ENCODE results near the gene DESI1. TPM values are rescaled to one million over a fixed set of nuclear protein-coding genes. Genes with fewer than 3 reads are reported as not detected.

DESI1 gene
- polyA plus RNA-seq, 1 of the 3 experiments (the other 2 are of a cell fraction), result 8.2 TPM

DNA sequence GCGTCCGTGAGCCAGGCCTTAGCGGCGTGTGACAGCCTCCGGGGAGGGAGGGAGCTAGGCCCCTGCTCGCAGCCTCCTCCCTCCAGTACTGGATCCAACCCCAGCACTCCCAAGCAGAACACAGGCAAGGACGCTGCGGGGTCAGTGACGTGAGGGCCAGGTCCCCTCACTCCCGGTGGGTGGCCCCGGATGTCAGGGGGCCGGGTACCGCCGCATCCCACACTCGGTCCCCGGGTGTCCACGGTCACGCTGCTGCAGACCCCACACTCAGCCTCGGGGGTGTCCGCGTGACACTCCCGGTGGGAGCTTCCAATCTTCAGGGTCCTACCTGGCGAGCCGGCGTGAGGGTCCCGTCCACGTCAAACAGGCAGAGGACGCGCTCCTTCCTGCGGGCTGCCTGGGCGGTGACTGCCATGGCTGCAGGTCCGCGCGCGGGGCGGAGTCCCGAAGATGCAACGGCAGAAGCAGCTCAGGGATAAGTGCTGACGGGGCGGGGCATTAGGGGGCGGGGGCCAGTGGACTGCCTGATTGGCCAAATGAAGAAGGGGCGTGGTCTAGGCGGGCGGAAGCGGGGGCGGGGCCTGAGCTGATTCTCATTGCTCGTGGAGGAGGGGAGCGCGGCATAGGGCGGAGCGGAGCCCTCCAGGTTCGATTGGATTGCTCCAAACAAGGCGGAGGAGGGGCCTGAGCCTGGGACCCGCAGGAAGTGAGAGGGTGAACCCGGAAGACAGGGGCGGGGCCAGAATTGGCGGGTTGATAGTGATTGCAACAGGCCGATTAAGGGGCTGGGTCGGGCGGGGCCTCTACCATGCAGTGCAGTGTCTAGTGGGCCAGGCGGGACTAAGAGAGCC, 31.2 kb downstream of the DESI1 start, which contains the start of gene PMM1:
Gene PMM1, minus strand, starts transcription at position 450 of the 851 bp plus-strand sequence. Its CDS starts 35 bp downstream, at position 415.
- TF ChIP-seq RAD21 (IDR thresholded peaks at IDR 0.05; ENCODE audit: low read length), result no peak
- no peak for TF ChIP-seq TEAD4 (IDR thresholded peaks at IDR 0.05; ENCODE audit: borderline replicate concordance, insufficient read depth)
- peak; percentile 64; the same call in 1 of the 2 replicates for TF ChIP-seq TAF1 (IDR thresholded peaks at IDR 0.05; ENCODE audit: borderline replicate concordance, low read depth, low read length)
- TF ChIP-seq CHD2 (IDR thresholded peaks at IDR 0.05; ENCODE audit: low read length, partially characterized antibody), result peak; percentile 50
- no peak for TF ChIP-seq YY1 (IDR thresholded peaks at IDR 0.05; ENCODE audit: low read depth)
- TF ChIP-seq ELF1 (IDR thresholded peaks at IDR 0.05), result peak; percentile 77
- 0 out of 2 replicates have a peak, but pooled peaks have one; percentile 30 for TF ChIP-seq POLR2AphosphoS5 (IDR thresholded peaks at IDR 0.05; ENCODE audit: low read depth, low read length)
- TF ChIP-seq, protein P1, sequence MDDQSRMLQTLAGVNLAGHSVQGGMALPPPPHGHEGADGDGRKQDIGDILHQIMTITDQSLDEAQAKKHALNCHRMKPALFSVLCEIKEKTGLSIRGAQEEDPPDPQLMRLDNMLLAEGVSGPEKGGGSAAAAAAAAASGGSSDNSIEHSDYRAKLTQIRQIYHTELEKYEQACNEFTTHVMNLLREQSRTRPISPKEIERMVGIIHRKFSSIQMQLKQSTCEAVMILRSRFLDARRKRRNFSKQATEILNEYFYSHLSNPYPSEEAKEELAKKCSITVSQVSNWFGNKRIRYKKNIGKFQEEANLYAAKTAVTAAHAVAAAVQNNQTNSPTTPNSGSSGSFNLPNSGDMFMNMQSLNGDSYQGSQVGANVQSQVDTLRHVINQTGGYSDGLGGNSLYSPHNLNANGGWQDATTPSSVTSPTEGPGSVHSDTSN (IDR thresholded peaks at IDR 0.05), result 0 out of 2 replicates have a peak, but pooled peaks have one; percentile 5
- peak; percentile 59 for TF ChIP-seq MXI1 (IDR thresholded peaks at IDR 0.05; ENCODE audit: low read depth, low read length)
- peak; percentile 64 for TF ChIP-seq GABPA (IDR thresholded peaks at IDR 0.05; ENCODE audit: low read depth)
- H3K9ac ChIP-seq, result peak within 1 kb of the TSS; percentile 69
- H3K4me1 ChIP-seq (ENCODE audit: control insufficient read depth in 1 of 2, insufficient read depth in 2 of 2, low read depth in 1 of 2, low read length in 1 of 2), result peaks cover 0 to 5% of the 10 kb centered on the region in 2 experiments; a peak in 1 of 4 replicates
- H3K9me2 ChIP-seq, result no peaks in the 10 kb centered on the region
- peak within 1 kb of the TSS; percentile 82 for H3K4me2 ChIP-seq
- peak within 1 kb of the TSS; percentile 45 to 58; a peak in 3 of 4 replicates for H3K27ac ChIP-seq (ENCODE audit: low read depth in 2 of 2, low read length in 1 of 2)
- ChIA-PET CTCF (interaction anchor here (1.0 to 1.5 kb wide), 4 partner anchors 8 to 56 kb away, joined by 3 to 7 read pairs (median 4); no protein-coding TSS in a partner anchor), POLR2A (interaction anchor here (1.0 to 1.4 kb wide), 6 partner anchors 8 to 46 kb away, joined by 3 to 4 read pairs (median 4); partner anchors contain the start of gene POLR3H)
- no peaks in the 10 kb centered on the region for H3F3A ChIP-seq (replicated peaks; ENCODE audit: insufficient read depth)
- 0% methylated on average over 10 of the region's 61 CpGs for WGBS (ENCODE audit: low lambda C conversion rate)
- no peaks in the 10 kb centered on the region for H4K20me1 ChIP-seq (ENCODE audit: insufficient read depth)
- peak within 1 kb of the TSS; percentile 66 to 70 for H3K4me3 ChIP-seq (ENCODE audit: low read depth in 2 of 2, low read length in 1 of 2)
- no peaks in the 10 kb centered on the region for H3K27me3 ChIP-seq (ENCODE audit: insufficient read depth)
- H2AFZ ChIP-seq (ENCODE audit: low read depth), result 0 out of 2 replicates have a peak within 1 kb of the TSS, but pooled peaks have one; percentile 72
- peaks cover 17% of the 10 kb centered on the region; the same call in 1 of the 2 replicates for H3K79me2 ChIP-seq (ENCODE audit: insufficient read depth)
- peak; percentile 93 for DNase-seq
- H3K36me3 ChIP-seq (replicated peaks in 1 of 2; ENCODE audit: control insufficient read depth in 1 of 2, insufficient read depth in 2 of 2, low read length in 1 of 2), result no peaks in the 10 kb centered on the region
- H3K9me3 ChIP-seq, result no peaks in the 10 kb centered on the region

DNA sequence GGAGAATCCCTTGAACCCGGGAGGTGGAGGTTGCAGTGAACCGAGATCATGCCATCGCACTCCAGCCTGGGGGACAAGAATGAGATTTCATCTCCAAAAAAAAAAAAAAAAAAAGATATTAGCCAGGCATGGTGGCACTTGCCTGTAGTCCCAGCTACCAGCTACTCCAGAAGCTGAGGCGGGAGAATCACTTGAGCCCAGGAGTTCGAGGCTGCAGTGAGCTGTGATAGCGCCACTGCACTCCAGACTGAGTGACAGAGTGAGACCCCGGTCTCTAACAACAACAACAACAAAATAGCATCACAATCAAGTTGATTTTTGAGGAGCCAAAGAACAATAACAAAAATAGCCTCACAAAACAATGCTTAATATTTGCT, 33.5 kb downstream of the DESI1 start:
- CTCF ChIA-PET, result no interaction called here
- H3K9ac ChIP-seq, result no peak overlapping the region
- H3K9me2 ChIP-seq, result no peaks in the 10 kb centered on the region
- no peaks in the 10 kb centered on the region for H3K36me3 ChIP-seq (replicated peaks in 1 of 2; ENCODE audit: control insufficient read depth in 1 of 2, insufficient read depth in 2 of 2, low read length in 1 of 2)
- TF ChIP-seq RXRA (IDR thresholded peaks at IDR 0.05; ENCODE audit: borderline replicate concordance, low read depth) (no peak), USF2 (IDR thresholded peaks at IDR 0.05; ENCODE audit: borderline replicate concordance, low read depth, low read length) (no peak), SMC3 (IDR thresholded peaks at IDR 0.05; ENCODE audit: low read depth, low read length) (no peak), MAX (IDR thresholded peaks at IDR 0.05; ENCODE audit: low read depth) (no peak), MEF2A (IDR thresholded peaks at IDR 0.05; ENCODE audit: borderline replicate concordance, low read depth) (no peak), TEAD4 (IDR thresholded peaks at IDR 0.05; ENCODE audit: borderline replicate concordance, insufficient read depth) (no peak)
- TF ChIP-seq, protein P2, sequence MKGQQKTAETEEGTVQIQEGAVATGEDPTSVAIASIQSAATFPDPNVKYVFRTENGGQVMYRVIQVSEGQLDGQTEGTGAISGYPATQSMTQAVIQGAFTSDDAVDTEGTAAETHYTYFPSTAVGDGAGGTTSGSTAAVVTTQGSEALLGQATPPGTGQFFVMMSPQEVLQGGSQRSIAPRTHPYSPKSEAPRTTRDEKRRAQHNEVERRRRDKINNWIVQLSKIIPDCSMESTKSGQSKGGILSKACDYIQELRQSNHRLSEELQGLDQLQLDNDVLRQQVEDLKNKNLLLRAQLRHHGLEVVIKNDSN (IDR thresholded peaks at IDR 0.05; ENCODE audit: borderline replicate concordance, low read depth), result no peak
- POLR2A ChIA-PET, result no interaction called here
- no peaks in the 10 kb centered on the region for H4K20me1 ChIP-seq (ENCODE audit: insufficient read depth)
- H3K4me2 ChIP-seq, result no peak overlapping the region; the same call in 1 of the 2 replicates
- H3K4me3 ChIP-seq (ENCODE audit: low read depth in 2 of 2, low read length in 1 of 2), result no peak overlapping the region
- H2AFZ ChIP-seq (ENCODE audit: low read depth), result no peak overlapping the region
- peaks cover 17% of the 10 kb centered on the region; the same call in 1 of the 2 replicates for H3K79me2 ChIP-seq (ENCODE audit: insufficient read depth)
- DNase-seq, result no peak
- 96% methylated on average over 6 of the region's 7 CpGs for WGBS (ENCODE audit: low lambda C conversion rate)
- H3K27me3 ChIP-seq (ENCODE audit: insufficient read depth), result no peaks in the 10 kb centered on the region
- no peaks in the 10 kb centered on the region for H3F3A ChIP-seq (replicated peaks; ENCODE audit: insufficient read depth)
- H3K4me1 ChIP-seq (ENCODE audit: control insufficient read depth in 1 of 2, insufficient read depth in 2 of 2, low read depth in 1 of 2, low read length in 1 of 2), result peaks cover 0 to 5% of the 10 kb centered on the region in 2 experiments; a peak in 1 of 4 replicates
- no peak overlapping the region for H3K27ac ChIP-seq (ENCODE audit: low read depth in 2 of 2, low read length in 1 of 2)
- no peaks in the 10 kb centered on the region for H3K9me3 ChIP-seq
